HS-5 (cell line): ENCODE results near the gene NR2F1.

Experiments used
- DNase-seq: peaks from one replicate; pipeline ENCODE4 v3.0.0-alpha.2; 2012; ENCODE audit warnings: low read depth

NR2F1 gene

DNA sequence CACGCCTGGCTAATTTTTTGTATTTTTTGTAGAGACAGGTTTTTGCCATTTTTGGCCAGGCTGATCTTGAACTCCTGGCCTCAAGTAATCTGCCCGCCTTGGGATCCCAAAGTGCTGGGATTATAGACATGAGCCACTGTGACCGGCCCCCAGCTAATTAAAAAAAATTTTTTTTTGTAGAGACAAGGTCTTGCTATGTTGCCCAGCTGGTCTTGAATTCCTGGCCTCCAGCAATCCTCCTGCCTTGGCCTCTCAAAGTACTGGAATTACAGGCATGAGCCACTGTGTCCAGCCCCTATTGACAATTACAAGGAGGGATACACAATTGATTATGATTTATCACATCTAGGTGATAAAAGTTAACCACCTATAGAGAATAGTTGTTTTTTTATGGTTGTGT, 59.5 kb downstream of the NR2F1 start:
- DNase-seq = no peak
